ENCODE data around the gene FKRP.

FKRP gene

DNA sequence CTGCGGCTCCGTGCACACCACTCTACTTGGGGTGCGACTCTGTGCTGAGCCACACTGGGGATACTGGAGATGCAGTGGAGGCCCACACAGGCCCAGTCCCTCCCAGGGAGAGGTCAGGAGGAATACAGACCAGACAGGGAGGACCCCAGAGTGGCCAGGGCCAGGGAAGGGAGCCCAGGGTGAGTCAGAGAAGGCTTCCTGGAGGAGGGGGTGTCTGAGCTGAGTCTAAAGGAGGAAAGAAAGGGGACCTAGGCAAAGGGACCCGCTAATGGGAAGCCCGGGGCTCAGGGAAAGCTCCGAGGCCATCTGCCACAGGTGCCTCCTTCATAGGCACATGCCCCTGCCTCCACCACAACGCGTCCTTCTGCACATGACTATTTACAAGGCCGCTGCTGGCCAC, 15.7 kb upstream of the FKRP start:
- no peak overlapping the region for H3K4me3 ChIP-seq
- no peak overlapping the region for H3K27ac ChIP-seq

DNA sequence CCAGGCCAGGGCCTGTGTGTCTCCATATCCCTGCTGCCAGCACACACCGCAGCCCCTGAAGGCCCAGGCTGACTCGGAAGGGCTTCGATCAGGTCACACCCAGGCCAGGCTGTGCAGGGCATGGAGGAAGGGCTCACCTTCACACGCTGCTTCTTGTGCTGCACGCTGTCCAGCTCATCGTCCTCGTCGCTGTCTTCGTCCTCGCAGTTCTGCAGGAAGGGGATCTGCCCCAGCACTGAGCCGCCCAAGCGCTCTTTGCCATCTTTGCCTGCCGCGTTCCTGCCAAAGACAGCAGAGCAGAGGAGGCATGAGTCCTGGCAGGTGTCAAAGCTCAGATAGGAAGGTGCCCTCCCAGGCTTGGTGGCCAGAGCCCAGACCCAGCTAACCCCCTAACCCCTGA, 15.3 kb upstream of the FKRP start:
- Histone ChIP-seq H3K27ac (no peak overlapping the region), H3K4me3 (no peak overlapping the region)

DNA sequence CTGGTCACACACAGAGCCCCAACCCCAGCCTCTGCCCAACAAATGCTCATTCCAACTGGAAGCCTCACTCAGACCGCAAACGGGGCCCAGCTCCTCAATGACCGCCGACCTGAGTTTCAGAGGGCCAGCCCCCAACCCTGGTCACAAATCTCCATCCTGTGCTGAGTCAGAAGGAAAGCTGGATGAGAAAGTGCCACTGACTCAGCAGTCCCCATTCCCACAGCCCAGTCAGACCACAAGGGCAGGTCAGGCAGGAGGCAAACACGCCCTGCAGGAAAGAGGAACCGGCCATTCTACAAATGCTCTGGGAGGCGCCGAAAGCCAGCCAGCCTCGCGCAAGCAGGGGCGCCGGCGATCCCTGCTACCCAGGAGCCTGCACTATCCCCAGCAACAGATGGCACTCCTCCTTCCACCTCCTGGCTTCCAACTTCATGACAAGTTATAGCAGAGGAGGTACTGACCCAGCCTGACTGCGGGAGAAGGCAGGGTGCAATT, 14.8 kb upstream of the FKRP start:
- Histone ChIP-seq H3K27ac (peak overlapping the region in 2 of 21 experiments; percentile 32 to 51), H3K4me3 (no peak overlapping the region)

DNA sequence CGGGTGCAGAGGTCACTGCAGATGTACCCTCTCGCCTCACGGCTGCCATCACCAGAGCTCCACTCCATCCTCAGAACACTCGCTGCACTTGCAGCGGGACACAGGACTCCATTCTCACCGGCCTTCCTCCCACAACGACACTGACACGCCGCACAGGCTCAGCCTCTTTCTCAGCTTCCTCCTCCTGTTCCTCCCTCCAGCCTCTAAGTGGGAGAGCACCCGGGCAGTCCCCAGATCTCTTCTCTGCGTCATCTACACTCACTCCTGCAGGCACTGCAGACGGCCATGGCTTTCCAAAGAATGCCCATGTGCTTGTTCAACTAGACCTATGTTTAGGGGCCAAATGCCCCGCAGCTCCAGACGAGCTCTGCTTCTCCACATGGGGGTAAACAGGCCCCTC, 14.3 kb upstream of the FKRP start:
- H3K27ac ChIP-seq = peak overlapping the region in 2 of 21 experiments; percentile 32 to 51

DNA sequence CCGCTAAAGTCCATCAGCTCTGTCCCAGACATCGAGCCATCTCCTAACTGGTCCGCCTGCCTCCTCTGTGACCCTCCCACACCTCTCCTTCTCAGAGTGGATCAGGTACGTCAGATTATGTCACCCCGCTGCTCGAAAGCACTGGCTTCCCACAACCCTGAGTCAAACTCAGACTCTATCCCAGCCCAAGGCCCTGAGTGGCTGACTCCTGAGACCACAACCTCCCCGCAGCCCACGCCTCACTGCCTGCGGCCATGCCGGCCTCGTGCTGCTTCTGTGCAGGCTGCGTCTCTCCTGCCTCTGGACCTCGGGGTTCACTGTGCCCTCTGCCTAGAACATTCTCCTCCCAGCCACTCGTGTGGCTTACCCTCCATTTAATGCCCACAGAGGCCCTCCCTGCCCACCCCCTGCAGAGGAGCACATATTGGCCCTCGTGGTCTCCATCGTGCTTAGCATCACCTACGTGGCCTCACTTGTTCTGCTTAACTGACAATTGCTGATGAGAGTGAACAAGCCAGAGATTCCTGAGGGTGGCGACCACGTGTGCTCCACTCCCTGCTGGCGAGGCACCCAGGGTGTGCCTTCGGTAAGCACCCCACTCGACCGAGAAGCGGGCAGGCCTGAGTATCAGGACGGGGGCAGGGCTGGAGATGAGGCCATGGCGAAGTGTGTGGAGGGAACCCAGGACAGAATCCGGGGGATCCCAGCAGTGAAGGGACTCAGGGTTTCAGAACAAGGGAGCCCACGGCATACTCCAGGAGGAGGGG, 13.5 kb upstream of the FKRP start:
- H3K27ac ChIP-seq = peak overlapping the region in 6 of 21 experiments; percentile 6 to 57 (median 25)
- no peak overlapping the region for H3K4me3 ChIP-seq

More for the DNA sequence above, 14.3 kb upstream of the FKRP start:
- H3K4me3 ChIP-seq = no peak overlapping the region

DNA sequence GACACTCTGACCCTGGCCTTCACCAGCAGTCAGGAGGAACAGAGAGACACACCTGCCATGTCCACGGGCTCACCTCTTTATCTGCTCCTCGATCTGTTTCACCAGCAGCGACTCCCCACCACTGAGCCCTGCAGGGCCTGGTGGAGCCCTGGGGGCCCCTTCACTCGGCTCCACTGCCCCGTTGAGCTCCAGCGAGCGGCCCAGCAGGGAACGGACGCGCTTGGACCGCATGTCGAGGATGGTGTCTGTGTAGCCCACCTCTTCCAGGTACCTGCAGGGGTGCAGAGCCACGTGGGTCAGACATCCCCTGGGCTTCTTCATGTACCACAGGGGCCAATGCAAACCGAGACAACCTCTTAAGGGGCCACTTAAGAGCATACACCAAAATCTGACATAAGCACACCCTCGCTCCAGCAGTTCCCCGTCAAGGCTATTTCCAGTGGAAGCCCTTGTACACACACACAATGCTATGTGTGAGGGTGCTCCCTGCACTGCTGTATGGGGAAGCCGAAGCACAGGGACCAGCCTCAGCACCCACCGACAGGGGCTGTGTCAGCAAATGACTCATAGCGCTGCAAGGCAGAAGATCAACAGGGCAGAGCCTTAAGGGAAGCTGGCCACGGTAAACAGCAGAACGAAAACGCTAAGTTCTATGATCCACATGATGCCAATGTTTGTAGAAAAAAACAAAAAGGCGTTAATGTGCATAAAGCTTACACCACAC, 12.7 kb upstream of the FKRP start:
- Histone ChIP-seq H3K4me3 (no peak overlapping the region), H3K27ac (peak overlapping the region in 9 of 21 experiments; percentile 6 to 69 (median 54))

DNA sequence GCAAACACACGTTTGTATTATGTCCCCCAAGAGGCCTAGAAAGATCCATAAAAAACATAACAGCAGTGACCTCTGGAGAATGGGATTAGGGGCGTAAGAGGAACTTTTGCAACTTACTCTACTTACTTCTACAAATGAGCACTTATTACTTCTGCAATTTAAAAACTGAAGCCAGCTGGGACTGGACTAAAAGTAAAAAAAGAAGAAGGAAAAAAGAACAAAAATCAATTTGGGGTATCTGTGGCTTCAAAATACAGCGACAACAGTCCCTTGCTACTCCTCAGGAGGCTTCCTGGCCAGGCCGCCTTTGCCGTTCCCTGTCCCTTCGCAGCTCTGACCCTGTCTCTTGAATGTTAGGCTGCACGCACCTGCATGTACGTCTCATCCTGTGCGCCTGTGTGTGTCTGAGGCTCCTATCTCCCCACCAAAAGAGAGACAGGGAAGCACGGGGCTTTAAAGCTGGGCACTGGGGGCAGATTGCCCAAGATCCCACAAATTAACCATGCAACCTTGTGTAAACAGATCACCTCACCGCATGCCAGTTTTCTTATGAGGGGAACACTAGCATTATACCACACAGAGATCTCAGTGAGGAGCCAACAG, 12.1 kb upstream of the FKRP start:
- H3K4me3 ChIP-seq = no peak overlapping the region
- peak overlapping the region in 7 of 21 experiments; percentile 31 to 69 (median 54) for H3K27ac ChIP-seq

DNA sequence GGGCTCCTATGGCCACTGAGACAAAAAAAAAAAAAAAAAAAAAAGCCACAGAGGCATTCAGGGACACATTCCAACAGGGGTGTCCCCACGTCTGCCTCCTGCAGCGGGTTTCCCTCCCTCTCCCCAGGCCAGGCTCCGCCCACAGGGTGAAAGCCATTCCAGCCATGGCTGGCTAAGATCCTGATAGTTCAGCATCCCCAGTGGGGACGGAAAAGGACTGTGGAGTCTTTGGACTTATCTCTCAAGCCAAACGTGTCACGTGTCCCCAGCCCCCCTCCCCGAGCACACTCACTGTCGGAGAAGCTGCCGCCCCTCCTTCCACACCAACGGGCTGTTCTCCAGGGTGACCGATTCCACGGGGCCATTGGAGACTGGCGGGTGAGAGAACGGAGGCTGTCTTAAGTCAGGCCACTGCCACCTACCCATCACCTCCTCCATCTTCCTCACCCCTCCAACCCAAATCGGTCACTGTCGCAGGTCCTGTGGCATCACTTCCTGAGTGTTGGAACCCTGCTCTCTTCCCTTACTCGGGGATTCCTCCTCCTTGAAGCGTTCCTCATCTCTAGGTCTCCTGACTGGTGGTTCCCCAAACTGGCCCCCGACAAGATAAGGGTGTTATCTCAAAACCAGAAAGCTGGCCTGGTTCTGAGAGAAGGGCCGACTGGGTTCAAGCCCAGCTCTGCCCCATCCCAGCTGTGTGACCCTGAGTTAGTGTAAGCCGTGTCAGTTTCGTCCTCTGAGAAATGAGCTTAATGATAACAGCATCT, 9.1 kb upstream of the FKRP start:
- H3K27ac ChIP-seq = no peak overlapping the region
- H3K4me3 ChIP-seq = no peak overlapping the region

DNA sequence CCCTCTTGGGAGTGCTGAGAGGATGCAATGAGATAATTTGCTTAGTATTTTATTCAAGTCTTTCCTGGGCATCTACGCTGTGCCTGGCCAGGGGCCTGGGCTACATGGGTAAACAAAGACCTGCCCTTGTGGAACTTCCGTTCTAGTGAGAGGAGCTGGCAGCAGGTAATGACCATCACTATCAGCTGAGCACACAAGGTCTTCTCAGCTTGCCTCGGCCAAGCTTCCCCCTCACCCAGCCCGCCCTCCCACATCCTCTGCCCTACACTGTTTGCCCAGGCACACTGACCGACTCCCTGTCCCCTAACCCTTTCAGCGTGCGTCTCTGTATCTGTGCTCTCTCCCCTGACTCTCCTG, 8.6 kb upstream of the FKRP start:
- no peak overlapping the region for H3K27ac ChIP-seq
- no peak overlapping the region for H3K4me3 ChIP-seq

DNA sequence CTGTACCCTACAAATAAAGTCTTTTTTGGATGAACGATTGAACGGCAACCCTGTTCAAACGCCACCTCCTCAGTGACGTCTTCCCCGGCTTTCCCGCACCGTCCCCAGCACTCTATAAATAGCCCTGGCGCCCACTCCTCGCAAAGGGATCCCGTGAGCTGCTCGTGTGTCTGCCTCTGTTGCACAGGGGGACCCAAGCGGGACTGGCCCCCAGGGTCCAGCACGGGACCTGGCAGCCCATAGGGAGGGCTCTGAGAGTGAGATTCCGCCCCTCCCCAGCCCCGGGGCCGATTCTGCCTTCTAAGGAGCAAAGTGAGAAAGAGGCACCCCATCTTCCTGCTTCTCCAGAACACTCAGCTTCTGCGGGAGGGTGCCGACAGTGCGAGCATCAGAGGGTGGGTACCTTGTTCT, 8.1 kb upstream of the FKRP start:
- Histone ChIP-seq H3K4me3 (no peak overlapping the region), H3K27ac (no peak overlapping the region)

DNA sequence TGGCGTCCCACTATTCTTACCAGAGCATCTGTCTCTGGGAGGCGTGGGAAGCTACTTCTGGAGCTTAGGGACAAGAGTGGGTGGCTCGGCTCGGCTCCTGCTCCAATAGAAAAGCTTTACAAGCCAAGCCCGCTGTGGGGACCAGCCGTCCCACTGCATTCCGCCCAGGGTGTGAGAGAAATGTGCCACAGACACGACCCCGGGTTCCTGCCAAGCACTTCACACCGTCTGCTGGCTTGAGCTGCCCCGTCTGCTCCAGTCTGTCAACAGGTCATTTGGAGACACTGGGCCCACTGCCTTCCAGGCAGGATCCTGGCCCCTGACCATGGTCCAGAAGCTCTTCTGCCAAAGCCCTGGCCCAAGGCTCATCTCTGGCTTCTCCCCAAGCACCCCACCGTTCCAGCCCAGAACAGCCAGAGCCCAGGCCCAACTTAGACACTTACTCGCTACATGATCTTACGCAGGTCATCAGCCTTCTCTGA, 6.5 kb upstream of the FKRP start:
- peak overlapping the region in 2 of 21 experiments; percentile 2 to 62 for H3K27ac ChIP-seq

DNA sequence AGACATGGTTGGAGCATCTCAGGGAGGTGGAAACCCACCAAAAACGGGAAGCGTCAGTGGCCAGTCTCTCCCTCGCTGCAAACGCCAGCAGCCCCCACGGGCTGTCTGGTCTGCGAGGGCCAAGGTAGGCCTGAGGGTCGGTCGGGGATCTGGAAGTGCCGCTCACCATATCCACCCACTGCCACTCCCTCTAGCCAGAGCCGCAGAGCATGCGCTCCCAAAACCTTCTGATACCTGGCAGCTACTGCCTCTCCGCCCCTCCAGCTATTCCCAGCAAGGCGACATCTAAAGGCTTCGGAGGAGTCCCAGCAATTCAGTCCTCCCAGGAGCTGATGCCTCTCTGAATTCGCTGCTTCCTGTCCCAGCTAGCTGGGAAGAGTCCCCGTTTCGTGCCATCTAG, 4.4 kb upstream of the FKRP start:
- no peak overlapping the region for H3K4me3 ChIP-seq
- H3K27ac ChIP-seq = peak overlapping the region in 2 of 21 experiments; percentile 7

More for the DNA sequence above, 6.5 kb upstream of the FKRP start:
- no peak overlapping the region for H3K4me3 ChIP-seq

DNA sequence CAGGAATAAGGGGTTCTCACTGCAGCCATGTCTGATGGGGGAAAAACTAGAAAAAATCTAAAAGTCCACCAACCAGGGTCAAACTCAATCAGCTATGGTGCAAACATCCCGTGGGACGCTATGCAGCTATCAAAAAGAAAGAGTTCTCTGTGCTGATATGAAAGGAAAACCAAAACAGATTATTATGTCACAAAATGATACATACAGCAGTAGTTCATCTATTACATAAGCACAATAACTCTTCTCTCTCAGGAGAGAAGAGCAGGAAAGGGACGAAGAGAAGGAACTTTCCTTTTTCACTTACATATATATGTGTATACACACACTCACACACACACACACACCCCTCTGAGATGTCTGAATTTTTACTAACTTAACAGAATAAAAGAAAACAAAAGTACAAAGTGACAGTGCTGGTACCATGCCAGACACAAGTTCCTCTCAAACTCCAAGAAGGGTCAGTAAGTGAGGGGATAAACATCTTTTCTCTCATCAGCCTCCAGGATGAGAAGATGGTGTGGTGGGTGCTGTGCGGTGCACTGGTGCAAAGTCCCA, 2.9 kb upstream of the FKRP start:
- Histone ChIP-seq H3K27ac (peak overlapping the region in 1 of 21 experiments; percentile 11), H3K4me3 (no peak overlapping the region)

DNA sequence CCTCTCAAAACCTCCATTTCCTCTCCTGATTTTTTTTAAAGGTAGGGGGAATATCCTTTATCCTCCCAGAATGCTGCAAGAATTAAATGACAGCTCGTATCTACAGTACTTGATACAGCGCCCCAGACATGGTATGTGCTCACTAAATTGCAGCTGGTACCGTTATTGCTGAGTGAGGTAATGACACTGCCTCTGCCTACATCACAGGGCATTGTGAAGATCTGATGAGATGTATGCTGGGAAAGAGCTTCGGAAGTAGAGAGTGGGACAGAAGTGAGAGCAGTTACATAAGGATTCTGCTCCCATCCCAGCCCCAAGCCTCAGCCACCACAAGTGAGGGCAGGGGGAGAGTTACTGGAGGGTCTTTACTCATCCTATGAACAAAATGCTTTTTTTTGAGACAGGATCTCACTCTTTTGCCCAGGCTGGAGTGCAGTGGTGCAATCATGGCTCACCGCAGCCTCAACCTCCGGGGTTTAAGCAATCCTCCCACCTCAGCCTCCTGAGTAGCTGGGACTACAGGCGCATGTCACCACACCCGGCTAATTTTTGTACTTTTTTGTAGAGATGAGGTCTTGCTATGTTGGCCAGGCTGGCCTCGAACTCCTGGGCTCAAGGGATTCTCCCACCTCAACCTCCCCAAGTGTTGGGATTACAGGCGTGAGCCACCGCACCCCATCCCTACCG, 1.7 kb upstream of the FKRP start:
- H3K4me3 ChIP-seq = no peak overlapping the region

DNA sequence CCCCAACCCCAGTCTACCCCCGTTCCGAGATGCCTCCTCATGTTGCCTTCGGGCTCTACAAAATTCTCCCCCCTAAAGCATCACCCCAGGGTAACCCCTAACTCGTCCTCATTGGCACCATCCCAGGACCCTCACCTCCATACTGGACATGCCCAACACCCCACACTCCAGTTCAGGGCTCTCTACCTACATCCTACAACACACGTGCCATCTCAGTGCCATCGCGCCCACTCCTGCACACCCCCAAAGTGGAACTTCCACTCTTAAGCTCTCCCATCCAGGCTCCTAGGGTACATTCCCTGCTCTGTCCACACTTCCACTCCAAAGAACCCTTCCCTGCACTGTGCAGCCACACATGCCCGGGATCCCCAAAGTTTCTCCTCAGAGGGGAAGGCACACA, 827 bp upstream of the FKRP start:
- Histone ChIP-seq H3K4me3 (peak overlapping the region; percentile 88 to 100 (median 98)), H3K27ac (peak overlapping the region in 16 of 21 experiments; percentile 85 to 99 (median 96))

More for the DNA sequence above, 1.7 kb upstream of the FKRP start:
- peak overlapping the region in 1 of 21 experiments; percentile 96 for H3K27ac ChIP-seq

DNA sequence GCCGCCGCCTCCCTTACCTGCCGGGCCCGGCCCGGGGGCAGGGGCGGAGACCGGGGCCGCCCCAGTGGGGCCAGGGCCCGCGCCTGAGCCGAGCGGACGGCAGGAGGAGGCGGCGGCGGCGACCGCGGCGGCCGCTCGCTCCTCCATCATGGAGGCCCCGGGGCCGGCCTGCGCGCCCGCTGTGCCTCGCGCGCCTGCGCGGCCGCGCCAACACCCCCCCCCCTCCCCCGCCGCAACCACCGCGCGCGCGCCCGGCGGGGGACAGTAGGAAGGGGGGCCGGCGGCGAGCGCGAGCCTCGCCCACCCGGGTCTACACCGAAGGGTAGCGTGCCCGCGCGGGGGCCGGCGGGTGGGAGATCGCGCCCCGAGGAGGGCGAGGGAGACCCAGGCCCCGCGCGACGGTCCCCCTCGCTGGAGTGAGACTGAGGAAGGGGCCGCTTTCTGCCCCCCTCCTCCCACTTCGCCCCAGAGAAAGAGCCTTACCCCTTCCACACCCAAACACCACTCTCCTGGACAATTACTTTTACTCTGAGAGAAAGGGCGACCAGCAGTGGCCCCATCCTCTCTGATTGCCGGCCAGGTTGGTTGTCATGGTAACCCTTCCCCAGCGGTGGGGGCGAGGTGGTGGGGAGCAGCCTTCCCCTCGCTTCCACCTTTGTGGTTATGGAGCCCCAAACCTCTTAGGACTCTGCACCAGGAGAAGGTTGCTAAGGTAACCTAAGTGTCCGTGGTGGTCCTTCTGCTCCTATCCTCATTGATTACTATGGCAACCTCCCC, 612 bp downstream of the FKRP start, which contains the start of gene STRN4:
Gene STRN4 (minus strand): TSS at position 170 of the 777 bp plus-strand sequence. CDS start 20 bp downstream, at position 150.
- Histone ChIP-seq H3K27ac (peak within 1 kb of the TSS; percentile 85 to 99 (median 96)), H3K4me3 (peak within 1 kb of the TSS; percentile 88 to 100 (median 98))

DNA sequence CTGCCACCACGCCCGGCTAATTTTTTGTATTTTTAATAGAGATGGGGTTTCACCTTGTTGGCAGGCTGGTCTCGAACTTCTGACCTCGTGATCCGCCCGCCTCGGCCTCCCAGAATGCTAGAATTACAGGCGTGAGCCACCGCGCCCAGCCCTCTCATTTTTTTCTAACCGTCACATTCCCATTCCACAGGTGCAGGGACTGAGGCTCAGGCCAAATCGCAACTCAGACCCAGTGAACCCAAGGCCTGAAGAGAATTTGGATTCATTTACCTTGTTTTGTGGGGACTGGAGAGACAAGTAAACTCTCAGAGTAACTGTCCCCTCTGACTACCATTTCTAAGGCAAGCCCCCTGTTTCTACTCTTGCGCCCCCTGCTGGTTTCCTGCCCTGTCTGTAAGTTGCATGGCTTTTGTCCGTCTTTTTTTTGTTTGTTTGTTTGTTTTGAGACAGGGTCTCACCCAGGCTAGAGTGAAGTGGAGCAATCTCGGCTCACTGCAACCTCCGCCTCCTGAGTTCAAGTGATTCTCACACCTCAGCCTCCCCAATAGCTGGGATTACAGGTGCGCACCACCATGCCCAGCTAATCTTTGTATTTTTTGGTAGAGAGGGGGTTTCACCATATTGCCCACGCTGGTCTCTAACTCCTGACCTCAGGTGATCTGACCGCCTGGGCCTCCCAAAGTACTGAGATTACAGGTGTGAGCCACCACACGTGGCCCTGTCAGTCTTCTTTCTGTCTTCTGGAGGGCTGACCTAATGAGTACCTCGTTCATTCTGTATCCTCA, 2.7 kb downstream of the FKRP start:
- Histone ChIP-seq H3K4me3 (no peak overlapping the region), H3K27ac (no peak overlapping the region)
